Measurements from ENCODE around the gene TAMALIN.

Gene TAMALIN

DNA sequence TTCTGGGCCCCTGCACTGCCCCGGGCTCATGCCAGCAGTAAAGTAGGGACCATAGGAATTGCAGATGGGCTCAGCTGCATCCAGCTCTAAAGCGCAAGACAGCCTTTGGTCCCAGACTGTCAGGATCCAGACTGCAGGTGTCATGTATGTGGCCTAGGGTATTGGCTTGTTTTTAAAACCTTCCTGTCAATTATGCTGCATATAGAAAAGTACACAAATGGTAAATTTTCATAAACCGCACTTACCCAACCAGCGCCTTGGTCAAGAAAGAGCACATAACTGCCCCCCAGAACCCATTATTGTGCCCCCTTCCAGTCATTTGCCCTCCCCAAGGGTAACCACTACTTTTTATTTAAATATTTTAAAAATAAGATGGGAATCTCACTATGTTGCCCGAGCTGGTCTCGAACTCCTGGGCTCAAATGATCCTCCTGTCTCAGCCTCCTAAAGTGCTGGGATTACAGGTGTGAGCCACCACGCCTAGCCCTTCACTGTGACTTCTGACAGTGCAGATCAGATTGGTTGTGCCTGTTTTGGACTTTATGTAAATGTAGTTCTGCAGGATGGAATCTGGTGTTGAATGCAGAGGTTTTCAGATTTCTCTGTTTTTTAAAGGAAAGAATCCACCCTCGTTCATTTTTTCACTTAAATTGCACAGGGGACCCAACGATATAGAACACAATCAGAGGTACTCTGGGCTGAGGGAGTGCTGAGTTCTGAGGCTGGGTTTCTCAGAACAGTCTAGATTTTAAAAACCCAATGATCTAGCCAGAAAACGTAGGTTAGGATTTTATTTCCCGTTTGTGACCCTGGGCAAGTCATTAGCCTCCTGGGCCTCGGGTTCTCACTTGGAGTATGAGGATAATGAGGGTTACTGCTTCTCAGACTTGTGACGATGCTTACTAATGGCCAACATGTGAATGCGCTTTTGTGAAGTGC, 51.2 kb downstream of the TAMALIN start:
- Histone ChIP-seq H3K4me3 (replicated peaks; ENCODE audit: insufficient read depth, low read length) (no peak overlapping the region), H3K27me3 (ENCODE audit: insufficient read depth, poor library complexity, severe bottlenecking) (no peaks in the 10 kb centered on the region), H3K27ac (replicated peaks) (no peak overlapping the region)
- TF ChIP-seq, protein P1, sequence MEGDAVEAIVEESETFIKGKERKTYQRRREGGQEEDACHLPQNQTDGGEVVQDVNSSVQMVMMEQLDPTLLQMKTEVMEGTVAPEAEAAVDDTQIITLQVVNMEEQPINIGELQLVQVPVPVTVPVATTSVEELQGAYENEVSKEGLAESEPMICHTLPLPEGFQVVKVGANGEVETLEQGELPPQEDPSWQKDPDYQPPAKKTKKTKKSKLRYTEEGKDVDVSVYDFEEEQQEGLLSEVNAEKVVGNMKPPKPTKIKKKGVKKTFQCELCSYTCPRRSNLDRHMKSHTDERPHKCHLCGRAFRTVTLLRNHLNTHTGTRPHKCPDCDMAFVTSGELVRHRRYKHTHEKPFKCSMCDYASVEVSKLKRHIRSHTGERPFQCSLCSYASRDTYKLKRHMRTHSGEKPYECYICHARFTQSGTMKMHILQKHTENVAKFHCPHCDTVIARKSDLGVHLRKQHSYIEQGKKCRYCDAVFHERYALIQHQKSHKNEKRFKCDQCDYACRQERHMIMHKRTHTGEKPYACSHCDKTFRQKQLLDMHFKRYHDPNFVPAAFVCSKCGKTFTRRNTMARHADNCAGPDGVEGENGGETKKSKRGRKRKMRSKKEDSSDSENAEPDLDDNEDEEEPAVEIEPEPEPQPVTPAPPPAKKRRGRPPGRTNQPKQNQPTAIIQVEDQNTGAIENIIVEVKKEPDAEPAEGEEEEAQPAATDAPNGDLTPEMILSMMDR (IDR thresholded peaks at IDR 0.05; ENCODE audit: insufficient read depth, low read length) = no peak
- TF ChIP-seq POLR2AphosphoS5 (IDR thresholded peaks at IDR 0.05; ENCODE audit: low read depth) (no peak), SPI1 (IDR thresholded peaks at IDR 0.05; ENCODE audit: borderline replicate concordance, low read depth) (no peak), GABPA (IDR thresholded peaks at IDR 0.05; ENCODE audit: low read depth) (no peak)
- TF ChIP-seq, protein P2, sequence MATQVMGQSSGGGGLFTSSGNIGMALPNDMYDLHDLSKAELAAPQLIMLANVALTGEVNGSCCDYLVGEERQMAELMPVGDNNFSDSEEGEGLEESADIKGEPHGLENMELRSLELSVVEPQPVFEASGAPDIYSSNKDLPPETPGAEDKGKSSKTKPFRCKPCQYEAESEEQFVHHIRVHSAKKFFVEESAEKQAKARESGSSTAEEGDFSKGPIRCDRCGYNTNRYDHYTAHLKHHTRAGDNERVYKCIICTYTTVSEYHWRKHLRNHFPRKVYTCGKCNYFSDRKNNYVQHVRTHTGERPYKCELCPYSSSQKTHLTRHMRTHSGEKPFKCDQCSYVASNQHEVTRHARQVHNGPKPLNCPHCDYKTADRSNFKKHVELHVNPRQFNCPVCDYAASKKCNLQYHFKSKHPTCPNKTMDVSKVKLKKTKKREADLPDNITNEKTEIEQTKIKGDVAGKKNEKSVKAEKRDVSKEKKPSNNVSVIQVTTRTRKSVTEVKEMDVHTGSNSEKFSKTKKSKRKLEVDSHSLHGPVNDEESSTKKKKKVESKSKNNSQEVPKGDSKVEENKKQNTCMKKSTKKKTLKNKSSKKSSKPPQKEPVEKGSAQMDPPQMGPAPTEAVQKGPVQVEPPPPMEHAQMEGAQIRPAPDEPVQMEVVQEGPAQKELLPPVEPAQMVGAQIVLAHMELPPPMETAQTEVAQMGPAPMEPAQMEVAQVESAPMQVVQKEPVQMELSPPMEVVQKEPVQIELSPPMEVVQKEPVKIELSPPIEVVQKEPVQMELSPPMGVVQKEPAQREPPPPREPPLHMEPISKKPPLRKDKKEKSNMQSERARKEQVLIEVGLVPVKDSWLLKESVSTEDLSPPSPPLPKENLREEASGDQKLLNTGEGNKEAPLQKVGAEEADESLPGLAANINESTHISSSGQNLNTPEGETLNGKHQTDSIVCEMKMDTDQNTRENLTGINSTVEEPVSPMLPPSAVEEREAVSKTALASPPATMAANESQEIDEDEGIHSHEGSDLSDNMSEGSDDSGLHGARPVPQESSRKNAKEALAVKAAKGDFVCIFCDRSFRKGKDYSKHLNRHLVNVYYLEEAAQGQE (IDR thresholded peaks at IDR 0.05; ENCODE audit: insufficient replicate concordance, low read depth) = no peak
- no peak for DNase-seq (ENCODE audit: low read depth in 1 of 2, low spot score in 1 of 2)

DNA sequence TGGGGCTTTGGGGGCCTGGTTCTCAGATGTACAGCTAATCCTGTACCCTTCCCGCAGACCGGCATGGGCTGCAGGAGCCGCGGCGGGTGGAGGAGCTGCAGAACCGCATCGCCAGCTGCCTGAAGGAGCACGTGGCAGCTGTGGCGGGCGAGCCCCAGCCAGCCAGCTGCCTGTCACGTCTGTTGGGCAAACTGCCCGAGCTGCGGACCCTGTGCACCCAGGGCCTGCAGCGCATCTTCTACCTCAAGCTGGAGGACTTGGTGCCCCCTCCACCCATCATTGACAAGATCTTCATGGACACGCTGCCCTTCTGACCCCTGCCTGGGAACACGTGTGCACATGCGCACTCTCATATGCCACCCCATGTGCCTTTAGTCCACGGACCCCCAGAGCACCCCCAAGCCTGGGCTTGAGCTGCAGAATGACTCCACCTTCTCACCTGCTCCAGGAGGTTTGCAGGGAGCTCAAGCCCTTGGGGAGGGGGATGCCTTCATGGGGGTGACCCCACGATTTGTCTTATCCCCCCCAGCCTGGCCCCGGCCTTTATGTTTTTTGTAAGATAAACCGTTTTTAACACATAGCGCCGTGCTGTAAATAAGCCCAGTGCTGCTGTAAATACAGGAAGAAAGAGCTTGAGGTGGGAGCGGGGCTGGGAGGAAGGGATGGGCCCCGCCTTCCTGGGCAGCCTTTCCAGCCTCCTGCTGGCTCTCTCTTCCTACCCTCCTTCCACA, 52.0 kb downstream of the TAMALIN start:
- TF ChIP-seq POLR2AphosphoS5 (IDR thresholded peaks at IDR 0.05; ENCODE audit: low read depth) (no peak), GABPA (IDR thresholded peaks at IDR 0.05; ENCODE audit: low read depth) (no peak), SPI1 (IDR thresholded peaks at IDR 0.05; ENCODE audit: borderline replicate concordance, low read depth) (no peak)
- TF ChIP-seq, protein P2 (IDR thresholded peaks at IDR 0.05; ENCODE audit: insufficient replicate concordance, low read depth) = no peak
- TF ChIP-seq, protein P1 (IDR thresholded peaks at IDR 0.05; ENCODE audit: insufficient read depth, low read length) = no peak
- Histone ChIP-seq H3K4me3 (replicated peaks; ENCODE audit: insufficient read depth, low read length) (no peak overlapping the region), H3K27me3 (ENCODE audit: insufficient read depth, poor library complexity, severe bottlenecking) (no peaks in the 10 kb centered on the region), H3K27ac (replicated peaks) (no peak overlapping the region)
- DNase-seq (ENCODE audit: low read depth in 1 of 2, low spot score in 1 of 2) = no peak

DNA sequence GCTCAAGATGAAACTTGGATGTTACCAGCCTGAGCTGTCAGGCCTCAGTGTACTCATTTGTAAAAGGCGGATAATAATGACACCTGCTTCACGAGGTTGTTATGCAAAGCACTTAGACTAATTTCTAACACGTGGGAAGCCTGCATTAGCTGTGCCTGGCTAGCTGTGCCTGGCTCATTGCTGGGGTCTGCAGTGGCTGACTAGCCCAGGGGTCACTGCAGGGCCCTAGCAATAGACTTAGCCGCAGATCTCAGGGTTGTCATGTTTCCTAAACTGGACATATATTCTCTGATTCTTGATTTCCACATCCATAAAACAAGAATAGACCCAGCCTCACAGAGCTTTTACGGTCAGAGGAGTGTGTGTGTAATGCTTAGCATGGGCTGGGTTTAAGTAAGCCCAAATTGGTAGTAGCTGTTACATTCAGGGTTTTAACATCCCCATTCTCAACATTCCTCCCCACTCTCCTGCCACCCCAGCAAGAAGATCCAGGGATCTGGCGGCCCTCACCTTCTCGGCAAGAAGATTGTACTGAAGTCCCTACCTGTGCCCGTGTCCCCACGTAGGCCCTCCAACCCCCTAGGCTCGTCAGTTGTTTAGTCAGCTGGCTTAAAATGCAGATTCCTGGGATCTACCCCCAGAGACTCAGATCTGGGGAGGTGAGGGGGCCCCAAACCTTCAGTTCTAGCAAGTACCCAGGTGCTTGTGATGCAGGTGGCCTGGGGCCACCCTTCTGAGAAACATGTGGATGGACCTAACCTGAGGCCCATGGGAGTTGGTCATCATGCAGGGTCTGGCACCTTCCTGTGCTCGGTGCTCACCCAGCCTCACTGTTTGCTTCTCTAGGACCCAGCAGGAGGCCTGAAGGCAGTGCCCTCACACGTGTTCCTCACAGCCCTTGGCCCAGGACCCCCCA, 53.1 kb downstream of the TAMALIN start:
- Histone ChIP-seq H3K27me3 (ENCODE audit: insufficient read depth, poor library complexity, severe bottlenecking) (no peaks in the 10 kb centered on the region), H3K4me3 (replicated peaks; ENCODE audit: insufficient read depth, low read length) (no peak overlapping the region), H3K27ac (replicated peaks) (no peak overlapping the region)
- TF ChIP-seq, protein P2 (IDR thresholded peaks at IDR 0.05; ENCODE audit: insufficient replicate concordance, low read depth) = no peak
- TF ChIP-seq, protein P1 (IDR thresholded peaks at IDR 0.05; ENCODE audit: insufficient read depth, low read length) = no peak
- TF ChIP-seq POLR2AphosphoS5 (IDR thresholded peaks at IDR 0.05; ENCODE audit: low read depth) (no peak), GABPA (IDR thresholded peaks at IDR 0.05; ENCODE audit: low read depth) (no peak), SPI1 (IDR thresholded peaks at IDR 0.05; ENCODE audit: borderline replicate concordance, low read depth) (no peak)
- no peak for DNase-seq (ENCODE audit: low read depth in 1 of 2, low spot score in 1 of 2)

Measured in HL-60 (cell line).